Smooth muscle cell (in vitro differentiated cells): Measurements from ENCODE around the gene MAP2K6. TPM values are rescaled to one million over a fixed set of nuclear protein-coding genes. Genes with fewer than 3 reads are reported as not detected.

Experiments used
- DNase-seq: peaks from one replicate; lab custom pipeline; 2025; ENCODE audit not compliant: unreplicated experiment; lab: John Stamatoyannopoulos, UW
- H2AFZ ChIP-seq: fragments of 200-600 bp; sonication (generic); 2 replicates; pipeline ENCODE4 v1.6.0; 2016; ENCODE audit warnings: antibody characterized with exemption, low read depth, mild to moderate bottlenecking
- H3F3A ChIP-seq: fragments of 200-600 bp; sonication (generic); 2 replicates; pipeline ENCODE4 v1.6.0; 2017; ENCODE audit warnings: antibody characterized with exemption, low read depth
- H3K27ac ChIP-seq: fragments of 200-600 bp; sonication (generic); 2 replicates; pipeline ENCODE4 v1.5.1; 2016; ENCODE audit warnings: low read depth, mild to moderate bottlenecking
- H3K27me3 ChIP-seq: fragments of 200-600 bp; sonication (generic); 2 replicates; pipeline ENCODE4 v1.6.1; 2016; ENCODE audit warnings: low read depth, mild to moderate bottlenecking
- H3K36me3 ChIP-seq: fragments of 200-600 bp; sonication (generic); 2 replicates; pipeline ENCODE4 v1.5.1; 2016; ENCODE audit warnings: low read depth
- H3K4me1 ChIP-seq: fragments of 200-600 bp; sonication (generic); 2 replicates; pipeline ENCODE4 v1.5.1; 2016; ENCODE audit warnings: low read depth
- H3K4me2 ChIP-seq: fragments of 200-600 bp; sonication (generic); 2 replicates; pipeline ENCODE4 v1.6.0; 2016; ENCODE audit warnings: mild to moderate bottlenecking
- H3K4me3 ChIP-seq: fragments of 200-600 bp; sonication (generic); 2 replicates; pipeline ENCODE4 v1.5.1; 2016; ENCODE audit warnings: mild to moderate bottlenecking
- H3K79me2 ChIP-seq: fragments of 200-600 bp; sonication (generic); 2 replicates; pipeline ENCODE4 v1.6.0; 2016; ENCODE audit warnings: low read depth, mild to moderate bottlenecking
- H3K9ac ChIP-seq: fragments of 200-600 bp; sonication (generic); 2 replicates; pipeline ENCODE4 v1.6.0; 2016; ENCODE audit warnings: low read depth
- H3K9me3 ChIP-seq: fragments of 200-600 bp; sonication (generic); replicated peaks from 2 replicates; pipeline ENCODE4 v1.5.1; 2016; ENCODE audit warnings: low read depth
- H4K20me1 ChIP-seq: fragments of 200-600 bp; sonication (generic); 2 replicates; pipeline ENCODE4 v1.6.0; 2016; ENCODE audit warnings: low read depth
- WGBS: methylation state at CpG from one replicate; pipeline ENCODE4 v1.1.7; 2016; ENCODE audit warnings: low lambda C conversion rate; 5-methylcytosine and 5-hydroxymethylcytosine counted together
- polyA plus RNA-seq: library from polyadenylated mRNA; unstranded; fragments of >200 nt; fragmentation: Nextera tagmentation; extraction: Ambion mirVana; gene quantifications from 2 replicates; pipeline ENCODE4 v1.2.1, GENCODE V29; 2016
- total RNA-seq: library from RNA; depleted of rRNA; stranded (reverse); fragments of >200 nt; gene quantifications from 2 replicates; pipeline ENCODE4 v1.2.3, GENCODE V29; 2014
- TF ChIP-seq, protein P1 (sequence below): fragments of 200-600 bp; sonication (generic); IDR thresholded peaks from 2 replicates; pipeline ENCODE4 v1.5.1; 2017; ENCODE audit warnings: borderline replicate concordance, mild to moderate bottlenecking, antibody characterized with exemption; ENCODE audit not compliant: insufficient read depth, poor library complexity, severe bottlenecking

MAP2K6 gene
- total and polyA plus RNA-seq, 2 experiments from 2014 or later, result 5.0 to 8.1 TPM

DNA sequence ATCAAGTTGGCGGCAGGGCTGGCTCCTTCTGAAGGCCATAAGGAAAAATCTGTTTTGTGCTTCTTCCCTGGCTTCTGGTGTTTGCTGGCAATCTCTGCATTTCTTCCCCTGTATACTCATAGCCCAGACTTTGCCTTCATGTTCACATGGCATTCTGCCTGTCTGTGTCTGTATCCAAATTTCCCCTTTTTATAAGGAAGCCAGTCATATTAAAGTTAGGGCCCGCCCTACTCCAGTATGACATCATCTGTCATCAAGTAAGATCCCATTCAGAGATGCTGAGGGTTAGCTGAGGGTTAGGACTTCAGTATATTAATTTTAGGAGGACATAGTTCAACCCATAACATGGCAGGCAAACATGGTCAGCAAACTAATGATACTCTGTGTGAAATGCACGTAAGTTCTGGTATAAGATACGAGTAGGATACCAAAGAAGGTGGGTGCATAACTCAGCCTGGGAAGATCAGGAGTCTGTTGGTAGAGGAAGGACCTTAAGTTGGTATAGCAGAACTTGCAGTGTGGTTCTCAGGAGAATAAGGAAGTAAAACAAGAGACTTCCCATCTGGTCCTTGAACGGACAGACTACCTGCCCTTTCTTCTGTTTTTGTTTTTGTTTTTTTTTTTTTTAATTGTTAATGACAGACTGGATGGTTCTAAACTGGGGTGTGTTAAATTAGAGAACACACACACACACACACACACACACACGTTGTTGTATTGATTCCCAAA is 13.9 kb downstream of the MAP2K6 start:
- H3K9me3 ChIP-seq, result no peaks in the 10 kb centered on the region
- H3K4me2 ChIP-seq, result no peak overlapping the region
- H2AFZ ChIP-seq, result no peak overlapping the region
- 87% methylated on average over 6 of the region's 6 CpGs for WGBS
- no peaks in the 10 kb centered on the region for H3K36me3 ChIP-seq
- H4K20me1 ChIP-seq, result no peaks in the 10 kb centered on the region
- no peak for DNase-seq
- H3K27ac ChIP-seq, result no peak overlapping the region
- H3K9ac ChIP-seq, result no peak overlapping the region
- no peak overlapping the region for H3K4me3 ChIP-seq
- H3K4me1 ChIP-seq, result peaks cover 9% of the 10 kb centered on the region
- H3K79me2 ChIP-seq, result no peaks in the 10 kb centered on the region
- H3K27me3 ChIP-seq, result no peaks in the 10 kb centered on the region
- no peaks in the 10 kb centered on the region for H3F3A ChIP-seq
- TF ChIP-seq, protein P1, sequence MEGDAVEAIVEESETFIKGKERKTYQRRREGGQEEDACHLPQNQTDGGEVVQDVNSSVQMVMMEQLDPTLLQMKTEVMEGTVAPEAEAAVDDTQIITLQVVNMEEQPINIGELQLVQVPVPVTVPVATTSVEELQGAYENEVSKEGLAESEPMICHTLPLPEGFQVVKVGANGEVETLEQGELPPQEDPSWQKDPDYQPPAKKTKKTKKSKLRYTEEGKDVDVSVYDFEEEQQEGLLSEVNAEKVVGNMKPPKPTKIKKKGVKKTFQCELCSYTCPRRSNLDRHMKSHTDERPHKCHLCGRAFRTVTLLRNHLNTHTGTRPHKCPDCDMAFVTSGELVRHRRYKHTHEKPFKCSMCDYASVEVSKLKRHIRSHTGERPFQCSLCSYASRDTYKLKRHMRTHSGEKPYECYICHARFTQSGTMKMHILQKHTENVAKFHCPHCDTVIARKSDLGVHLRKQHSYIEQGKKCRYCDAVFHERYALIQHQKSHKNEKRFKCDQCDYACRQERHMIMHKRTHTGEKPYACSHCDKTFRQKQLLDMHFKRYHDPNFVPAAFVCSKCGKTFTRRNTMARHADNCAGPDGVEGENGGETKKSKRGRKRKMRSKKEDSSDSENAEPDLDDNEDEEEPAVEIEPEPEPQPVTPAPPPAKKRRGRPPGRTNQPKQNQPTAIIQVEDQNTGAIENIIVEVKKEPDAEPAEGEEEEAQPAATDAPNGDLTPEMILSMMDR, result no peak

DNA sequence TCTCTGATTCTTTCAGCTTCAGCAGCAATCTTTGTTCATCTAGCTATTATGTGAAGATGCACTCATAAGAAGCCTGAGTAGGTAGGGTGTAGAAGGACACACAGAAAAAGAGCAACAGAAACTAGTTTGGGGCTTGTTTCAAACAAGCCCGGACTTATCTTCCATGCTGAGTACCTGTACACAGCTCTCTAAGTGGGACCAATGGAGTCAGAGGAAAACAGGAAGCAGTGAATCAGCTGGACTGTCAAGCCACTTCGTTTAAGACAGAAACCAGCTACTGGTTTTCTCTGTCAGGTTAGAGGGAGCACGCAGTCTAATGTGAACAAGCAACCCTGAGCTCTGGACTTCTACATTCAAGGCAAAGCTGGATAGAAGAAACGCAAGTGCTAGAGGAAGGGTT is 16.0 kb downstream of the MAP2K6 start:
- no peaks in the 10 kb centered on the region for H3K27me3 ChIP-seq
- TF ChIP-seq, protein P1, result no peak

DNA sequence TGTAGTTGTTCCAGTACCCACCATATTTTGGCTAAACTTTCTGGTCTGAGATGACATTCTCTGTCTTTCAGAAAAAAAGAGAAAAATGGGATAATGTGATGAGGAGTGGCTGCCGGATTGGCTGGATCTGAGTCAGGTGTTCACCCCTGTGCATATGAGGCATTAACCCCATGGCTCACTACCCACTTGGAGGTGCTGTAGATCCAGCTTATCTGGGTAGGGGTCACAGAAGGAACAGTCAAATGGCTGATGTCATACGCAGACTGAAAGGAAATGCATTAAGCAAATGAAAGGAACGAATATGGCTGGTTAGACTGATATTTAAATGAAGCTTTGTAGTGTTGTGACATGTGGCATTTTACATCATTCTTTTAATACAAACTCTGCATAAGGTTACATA is 17.3 kb downstream of the MAP2K6 start:
- Histone ChIP-seq H2AFZ (no peak overlapping the region), H3K36me3 (no peaks in the 10 kb centered on the region), H3K9ac (no peak overlapping the region), H3K4me1 (peaks cover 12% of the 10 kb centered on the region), H3K4me2 (no peak overlapping the region), H3K27ac (no peak overlapping the region), H3K79me2 (no peaks in the 10 kb centered on the region), H3K9me3 (no peaks in the 10 kb centered on the region), H3K27me3 (no peaks in the 10 kb centered on the region), H4K20me1 (no peaks in the 10 kb centered on the region), H3K4me3 (no peak overlapping the region), H3F3A (no peaks in the 10 kb centered on the region)
- 89% methylated on average over 3 of the region's 3 CpGs for WGBS
- DNase-seq, result no peak
- TF ChIP-seq, protein P1, result no peak

More for the DNA sequence above, 16.0 kb downstream of the MAP2K6 start:
- no peaks in the 10 kb centered on the region for H3K79me2 ChIP-seq
- H4K20me1 ChIP-seq, result no peaks in the 10 kb centered on the region
- peak overlapping the region; percentile 7 for H3K4me2 ChIP-seq
- no peak for DNase-seq
- H3K4me3 ChIP-seq, result no peak overlapping the region
- peak overlapping the region; percentile 64 for H3K27ac ChIP-seq
- no peaks in the 10 kb centered on the region for H3F3A ChIP-seq
- H3K9ac ChIP-seq, result no peak overlapping the region
- peaks cover 10% of the 10 kb centered on the region for H3K4me1 ChIP-seq
- H3K36me3 ChIP-seq, result no peaks in the 10 kb centered on the region
- peak overlapping the region; percentile 85 for H2AFZ ChIP-seq
- 45% methylated on average over 4 of the region's 4 CpGs for WGBS
- H3K9me3 ChIP-seq, result no peaks in the 10 kb centered on the region

DNA sequence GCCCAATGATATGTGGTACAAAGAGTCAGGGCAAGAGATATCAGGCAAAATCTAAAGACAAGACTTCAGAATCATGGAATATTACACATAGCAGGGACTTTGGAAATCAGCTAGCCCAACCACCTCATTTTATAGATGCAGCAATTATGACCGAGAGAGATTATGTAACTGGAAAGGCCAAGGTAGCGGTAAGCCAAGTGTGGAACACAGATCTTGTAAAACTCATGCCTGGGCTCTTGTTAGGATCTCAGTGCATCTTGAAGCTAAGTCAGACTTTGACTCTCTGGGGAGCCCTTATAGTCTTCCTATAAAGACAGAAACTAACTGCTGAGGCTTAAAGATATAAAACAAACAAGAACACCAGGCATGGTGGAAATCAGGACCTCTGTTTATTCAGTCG is 18.6 kb downstream of the MAP2K6 start:
- no peak overlapping the region for H3K27ac ChIP-seq
- no peak for DNase-seq
- H4K20me1 ChIP-seq, result no peaks in the 10 kb centered on the region
- H3K4me2 ChIP-seq, result no peak overlapping the region
- H3K9ac ChIP-seq, result no peak overlapping the region
- TF ChIP-seq, protein P1, result no peak
- no peak overlapping the region for H2AFZ ChIP-seq
- WGBS, result 79% methylated on average over 3 of the region's 3 CpGs
- H3K4me3 ChIP-seq, result no peak overlapping the region
- no peaks in the 10 kb centered on the region for H3K36me3 ChIP-seq
- no peaks in the 10 kb centered on the region for H3F3A ChIP-seq
- H3K4me1 ChIP-seq, result peaks cover 12% of the 10 kb centered on the region
- H3K27me3 ChIP-seq, result no peaks in the 10 kb centered on the region
- no peaks in the 10 kb centered on the region for H3K9me3 ChIP-seq
- no peaks in the 10 kb centered on the region for H3K79me2 ChIP-seq
